ENCODE data around the gene ACAP3.

The ACAP3 gene

DNA sequence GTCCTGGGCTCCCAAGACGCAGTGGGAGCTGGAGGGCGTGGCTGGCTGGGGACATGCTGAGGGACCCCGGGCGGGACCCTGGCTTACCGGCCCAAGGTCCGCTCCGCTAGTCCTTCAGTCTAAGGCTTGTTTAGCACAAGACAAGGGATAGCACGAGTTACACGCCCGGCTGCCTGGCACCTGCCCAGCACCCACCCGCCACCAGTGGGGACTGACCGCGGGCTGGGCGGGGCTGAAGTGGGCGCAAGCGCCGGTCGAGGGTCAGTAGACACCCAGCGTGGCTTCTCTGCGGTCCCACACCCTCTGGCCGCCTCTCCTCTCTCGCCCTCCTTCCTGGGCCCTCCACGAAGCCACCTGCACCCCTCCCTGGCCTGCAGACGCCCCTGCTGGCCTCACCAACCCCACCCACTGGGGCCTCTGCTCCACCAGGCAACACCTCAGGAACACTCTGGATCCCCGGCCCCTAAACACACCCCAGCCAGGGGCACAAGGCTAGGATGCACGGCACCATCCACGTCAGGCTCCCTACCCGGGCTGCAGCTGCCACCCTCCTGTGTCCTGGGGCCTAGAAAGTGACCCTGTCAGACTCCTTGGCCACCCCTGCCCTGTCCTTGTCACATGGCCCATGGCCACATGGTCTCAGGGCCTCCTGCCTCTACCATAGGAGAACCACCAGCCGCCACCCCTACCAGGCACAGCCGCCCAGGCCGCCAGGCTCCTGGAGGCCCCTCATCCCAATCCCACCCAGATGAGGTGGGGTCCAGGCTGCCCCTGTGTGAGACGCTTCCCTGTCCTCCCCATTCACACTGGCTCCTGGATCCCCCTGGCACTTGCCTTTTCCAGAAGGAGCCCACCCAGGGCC, 29.4 kb upstream of the ACAP3 start:
- H3K27me3 Mint-ChIP-seq = no peaks in the 10 kb centered on the region
- H3K36me3 Mint-ChIP-seq = no peaks in the 10 kb centered on the region
- H3K4me3 Mint-ChIP-seq = no peak overlapping the region
- peaks cover 2% of the 10 kb centered on the region for H3K4me1 Mint-ChIP-seq (ENCODE audit: low read depth)
- H3K27ac Mint-ChIP-seq = no peak overlapping the region
- no peaks in the 10 kb centered on the region for H3K9me3 Mint-ChIP-seq (ENCODE audit: low read depth)

DNA sequence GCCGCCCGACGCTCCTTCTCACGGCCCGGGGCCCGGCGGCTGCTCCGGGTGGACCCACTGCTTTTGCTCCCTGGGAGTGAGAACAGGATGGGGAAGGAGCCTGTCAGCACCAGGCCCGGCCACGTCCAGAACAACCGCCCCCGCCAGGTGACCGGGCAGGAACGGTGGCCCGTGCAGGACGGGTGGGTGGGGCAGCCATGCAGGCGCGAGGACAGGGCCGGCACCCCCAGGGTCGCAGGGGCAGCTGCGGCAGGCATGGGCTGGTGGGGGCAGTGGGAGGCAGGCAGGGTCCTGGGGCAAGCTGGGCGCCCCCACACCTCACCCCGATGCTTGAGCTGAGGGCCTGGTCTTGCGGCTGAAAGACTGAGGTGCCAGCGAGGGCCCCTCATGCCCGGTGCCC, 28.7 kb upstream of the ACAP3 start:
- Mint-ChIP-seq H3K27ac (no peak overlapping the region), H3K36me3 (no peaks in the 10 kb centered on the region), H3K4me1 (ENCODE audit: low read depth) (peaks cover 2% of the 10 kb centered on the region), H3K27me3 (no peaks in the 10 kb centered on the region), H3K9me3 (ENCODE audit: low read depth) (no peaks in the 10 kb centered on the region), H3K4me3 (no peak overlapping the region)

DNA sequence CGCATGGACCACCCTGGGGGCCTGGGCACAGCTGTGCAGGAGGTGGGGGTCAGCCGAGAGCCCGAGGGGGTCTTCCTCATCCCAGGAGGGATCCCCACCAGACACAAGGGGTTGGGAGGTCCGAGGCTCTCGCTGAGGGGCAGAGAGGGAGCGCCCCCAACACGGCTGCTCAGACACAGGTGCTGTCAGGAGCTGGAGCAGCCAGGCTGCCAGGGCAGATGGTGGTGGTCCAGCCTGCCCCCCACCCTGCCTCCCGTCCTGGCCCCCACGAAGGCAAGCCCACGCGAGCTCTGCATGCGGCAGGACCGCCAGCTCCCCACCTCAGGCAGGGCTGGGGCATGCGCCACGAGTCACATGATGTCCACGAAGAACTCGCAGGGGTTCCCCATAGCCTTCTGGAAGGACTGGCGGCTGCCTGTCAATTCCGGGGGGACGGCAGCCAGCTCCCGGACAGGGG, 28.1 kb upstream of the ACAP3 start:
- Mint-ChIP-seq H3K27me3 (no peaks in the 10 kb centered on the region), H3K27ac (no peak overlapping the region), H3K4me1 (ENCODE audit: low read depth) (no peaks in the 10 kb centered on the region), H3K9me3 (ENCODE audit: low read depth) (no peaks in the 10 kb centered on the region), H3K4me3 (no peak overlapping the region), H3K36me3 (no peaks in the 10 kb centered on the region)

DNA sequence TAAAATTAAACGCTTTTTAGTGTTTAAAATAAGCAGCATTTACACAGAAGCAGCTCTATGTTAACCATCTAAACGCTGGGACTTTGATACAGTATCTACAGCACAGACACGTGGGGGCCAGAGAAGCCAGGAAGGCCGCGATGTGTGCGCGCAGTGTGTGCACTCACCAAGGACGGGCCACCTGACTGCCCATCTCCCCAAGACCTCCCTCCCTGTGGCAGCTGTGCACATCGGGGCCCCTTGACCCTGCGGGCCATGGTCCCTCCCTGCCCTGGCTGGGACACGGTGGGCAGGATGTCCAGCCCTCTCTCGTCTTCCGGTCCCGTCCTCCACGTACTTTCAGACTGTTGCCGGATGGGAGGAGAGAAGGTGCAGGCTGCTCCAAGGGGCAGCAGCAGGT, 27.6 kb upstream of the ACAP3 start:
- Mint-ChIP-seq H3K9me3 (ENCODE audit: low read depth) (no peaks in the 10 kb centered on the region), H3K4me3 (no peak overlapping the region), H3K27me3 (no peaks in the 10 kb centered on the region), H3K4me1 (ENCODE audit: low read depth) (no peaks in the 10 kb centered on the region), H3K27ac (no peak overlapping the region), H3K36me3 (no peaks in the 10 kb centered on the region)

DNA sequence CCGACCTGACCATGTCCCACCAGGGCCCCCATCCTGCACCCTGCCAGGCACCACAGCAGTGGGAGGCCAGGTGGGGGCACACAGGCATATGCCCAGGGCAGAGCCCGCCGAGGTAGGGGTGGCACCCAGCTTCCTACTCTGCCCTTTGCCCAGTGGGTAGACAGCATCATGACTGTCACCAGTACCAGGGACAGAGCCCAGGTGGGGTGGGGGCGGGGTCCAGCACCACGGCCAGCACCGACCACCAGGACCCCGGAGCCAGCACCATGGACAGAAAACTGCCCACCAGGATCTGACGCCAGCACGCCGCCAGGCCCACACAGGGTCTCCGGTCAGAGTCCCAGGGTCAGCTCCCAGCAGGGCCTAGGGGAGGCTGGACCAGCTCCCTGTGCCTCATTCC, 27.1 kb upstream of the ACAP3 start:
- Mint-ChIP-seq H3K27me3 (no peaks in the 10 kb centered on the region), H3K4me1 (ENCODE audit: low read depth) (peaks cover under 1% of the 10 kb centered on the region), H3K27ac (no peak overlapping the region), H3K36me3 (no peaks in the 10 kb centered on the region), H3K9me3 (ENCODE audit: low read depth) (no peaks in the 10 kb centered on the region), H3K4me3 (no peak overlapping the region)

DNA sequence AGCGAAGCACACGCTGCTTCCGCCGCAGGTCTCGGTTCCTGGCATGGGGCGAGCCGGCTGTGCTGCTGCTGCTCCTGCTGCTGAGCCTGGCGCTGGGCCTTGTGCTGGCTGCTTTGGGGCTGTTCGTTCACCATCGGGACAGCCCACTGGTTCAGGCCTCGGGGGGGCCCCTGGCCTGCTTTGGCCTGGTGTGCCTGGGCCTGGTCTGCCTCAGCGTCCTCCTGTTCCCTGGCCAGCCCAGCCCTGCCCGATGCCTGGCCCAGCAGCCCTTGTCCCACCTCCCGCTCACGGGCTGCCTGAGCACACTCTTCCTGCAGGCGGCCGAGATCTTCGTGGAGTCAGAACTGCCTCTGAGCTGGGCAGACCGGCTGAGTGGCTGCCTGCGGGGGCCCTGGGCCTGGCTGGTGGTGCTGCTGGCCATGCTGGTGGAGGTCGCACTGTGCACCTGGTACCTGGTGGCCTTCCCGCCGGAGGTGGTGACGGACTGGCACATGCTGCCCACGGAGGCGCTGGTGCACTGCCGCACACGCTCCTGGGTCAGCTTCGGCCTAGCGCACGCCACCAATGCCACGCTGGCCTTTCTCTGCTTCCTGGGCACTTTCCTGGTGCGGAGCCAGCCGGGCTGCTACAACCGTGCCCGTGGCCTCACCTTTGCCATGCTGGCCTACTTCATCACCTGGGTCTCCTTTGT, 26.0 kb upstream of the ACAP3 start:
- no peaks in the 10 kb centered on the region for H3K9me3 Mint-ChIP-seq (ENCODE audit: low read depth)
- no peak overlapping the region for H3K4me3 Mint-ChIP-seq
- peaks cover 3% of the 10 kb centered on the region for H3K4me1 Mint-ChIP-seq (ENCODE audit: low read depth)
- no peak overlapping the region for H3K27ac Mint-ChIP-seq
- no peaks in the 10 kb centered on the region for H3K36me3 Mint-ChIP-seq
- no peaks in the 10 kb centered on the region for H3K27me3 Mint-ChIP-seq

DNA sequence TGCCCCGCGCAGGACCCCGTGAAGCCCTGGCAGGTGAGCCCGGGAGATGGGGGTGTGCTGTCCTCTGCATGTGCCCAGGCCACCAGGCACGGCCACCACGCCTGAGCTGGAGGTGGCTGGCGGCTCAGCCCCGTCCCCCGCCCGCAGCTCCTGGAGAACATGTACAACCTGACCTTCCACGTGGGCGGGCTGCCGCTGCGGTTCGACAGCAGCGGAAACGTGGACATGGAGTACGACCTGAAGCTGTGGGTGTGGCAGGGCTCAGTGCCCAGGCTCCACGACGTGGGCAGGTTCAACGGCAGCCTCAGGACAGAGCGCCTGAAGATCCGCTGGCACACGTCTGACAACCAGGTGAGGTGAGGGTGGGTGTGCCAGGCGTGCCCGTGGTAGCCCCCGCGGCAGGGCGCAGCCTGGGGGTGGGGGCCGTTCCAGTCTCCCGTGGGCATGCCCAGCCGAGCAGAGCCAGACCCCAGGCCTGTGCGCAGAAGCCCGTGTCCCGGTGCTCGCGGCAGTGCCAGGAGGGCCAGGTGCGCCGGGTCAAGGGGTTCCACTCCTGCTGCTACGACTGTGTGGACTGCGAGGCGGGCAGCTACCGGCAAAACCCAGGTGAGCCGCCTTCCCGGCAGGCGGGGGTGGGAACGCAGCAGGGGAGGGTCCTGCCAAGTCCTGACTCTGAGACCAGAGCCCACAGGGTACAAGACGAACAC, 25.2 kb upstream of the ACAP3 start:
- Mint-ChIP-seq H3K9me3 (ENCODE audit: low read depth) (no peaks in the 10 kb centered on the region), H3K27me3 (no peaks in the 10 kb centered on the region), H3K27ac (no peak overlapping the region), H3K4me1 (ENCODE audit: low read depth) (peaks cover 3% of the 10 kb centered on the region), H3K36me3 (no peaks in the 10 kb centered on the region), H3K4me3 (no peak overlapping the region)

DNA sequence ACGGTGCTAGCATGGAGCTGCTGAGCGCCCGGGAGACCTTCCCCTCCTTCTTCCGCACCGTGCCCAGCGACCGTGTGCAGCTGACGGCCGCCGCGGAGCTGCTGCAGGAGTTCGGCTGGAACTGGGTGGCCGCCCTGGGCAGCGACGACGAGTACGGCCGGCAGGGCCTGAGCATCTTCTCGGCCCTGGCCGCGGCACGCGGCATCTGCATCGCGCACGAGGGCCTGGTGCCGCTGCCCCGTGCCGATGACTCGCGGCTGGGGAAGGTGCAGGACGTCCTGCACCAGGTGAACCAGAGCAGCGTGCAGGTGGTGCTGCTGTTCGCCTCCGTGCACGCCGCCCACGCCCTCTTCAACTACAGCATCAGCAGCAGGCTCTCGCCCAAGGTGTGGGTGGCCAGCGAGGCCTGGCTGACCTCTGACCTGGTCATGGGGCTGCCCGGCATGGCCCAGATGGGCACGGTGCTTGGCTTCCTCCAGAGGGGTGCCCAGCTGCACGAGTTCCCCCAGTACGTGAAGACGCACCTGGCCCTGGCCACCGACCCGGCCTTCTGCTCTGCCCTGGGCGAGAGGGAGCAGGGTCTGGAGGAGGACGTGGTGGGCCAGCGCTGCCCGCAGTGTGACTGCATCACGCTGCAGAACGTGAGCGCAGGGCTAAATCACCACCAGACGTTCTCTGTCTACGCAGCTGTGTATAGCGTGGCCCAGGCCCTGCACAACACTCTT, 24.5 kb upstream of the ACAP3 start:
- H3K9me3 Mint-ChIP-seq (ENCODE audit: low read depth) = no peaks in the 10 kb centered on the region
- H3K36me3 Mint-ChIP-seq = no peaks in the 10 kb centered on the region

DNA sequence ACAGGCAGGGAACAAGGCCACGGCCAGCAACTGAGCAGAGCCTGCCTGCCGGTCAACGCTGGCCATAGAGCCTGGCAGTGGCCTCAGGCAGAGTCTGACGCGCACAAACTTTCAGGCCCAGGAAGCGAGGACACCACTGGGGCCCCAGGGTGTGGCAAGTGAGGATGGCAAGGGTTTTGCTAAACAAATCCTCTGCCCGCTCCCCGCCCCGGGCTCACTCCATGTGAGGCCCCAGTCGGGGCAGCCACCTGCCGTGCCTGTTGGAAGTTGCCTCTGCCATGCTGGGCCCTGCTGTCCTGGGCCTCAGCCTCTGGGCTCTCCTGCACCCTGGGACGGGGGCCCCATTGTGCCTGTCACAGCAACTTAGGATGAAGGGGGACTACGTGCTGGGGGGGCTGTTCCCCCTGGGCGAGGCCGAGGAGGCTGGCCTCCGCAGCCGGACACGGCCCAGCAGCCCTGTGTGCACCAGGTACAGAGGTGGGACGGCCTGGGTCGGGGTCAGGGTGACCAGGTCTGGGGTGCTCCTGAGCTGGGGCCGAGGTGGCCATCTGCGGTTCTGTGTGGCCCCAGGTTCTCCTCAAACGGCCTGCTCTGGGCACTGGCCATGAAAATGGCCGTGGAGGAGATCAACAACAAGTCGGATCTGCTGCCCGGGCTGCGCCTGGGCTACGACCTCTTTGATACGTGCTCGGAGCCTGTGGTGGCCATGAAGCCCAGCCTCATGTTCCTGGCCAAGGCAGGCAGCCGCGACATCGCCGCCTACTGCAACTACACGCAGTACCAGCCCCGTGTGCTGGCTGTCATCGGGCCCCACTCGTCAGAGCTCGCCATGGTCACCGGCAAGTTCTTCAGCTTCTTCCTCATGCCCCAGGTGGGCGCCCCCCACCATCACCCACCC, 23.6 kb upstream of the ACAP3 start, which contains the start of gene TAS1R3:
TSS of gene TAS1R3 (plus strand) at position 213 of the 898 bp plus-strand sequence. CDS start at position 279, 66 bp downstream.
- no peaks in the 10 kb centered on the region for H3K9me3 Mint-ChIP-seq (ENCODE audit: low read depth)
- H3K4me3 Mint-ChIP-seq = no peak within 1 kb of the TSS
- H3K27ac Mint-ChIP-seq = no peak within 1 kb of the TSS
- H3K27me3 Mint-ChIP-seq = no peaks in the 10 kb centered on the region
- H3K4me1 Mint-ChIP-seq (ENCODE audit: low read depth) = peaks cover 3% of the 10 kb centered on the region
- H3K36me3 Mint-ChIP-seq = no peaks in the 10 kb centered on the region

More for the DNA sequence above, 24.5 kb upstream of the ACAP3 start:
- peaks cover 3% of the 10 kb centered on the region for H3K4me1 Mint-ChIP-seq (ENCODE audit: low read depth)
- H3K27me3 Mint-ChIP-seq = no peaks in the 10 kb centered on the region
- no peak overlapping the region for H3K27ac Mint-ChIP-seq
- no peak overlapping the region for H3K4me3 Mint-ChIP-seq

DNA sequence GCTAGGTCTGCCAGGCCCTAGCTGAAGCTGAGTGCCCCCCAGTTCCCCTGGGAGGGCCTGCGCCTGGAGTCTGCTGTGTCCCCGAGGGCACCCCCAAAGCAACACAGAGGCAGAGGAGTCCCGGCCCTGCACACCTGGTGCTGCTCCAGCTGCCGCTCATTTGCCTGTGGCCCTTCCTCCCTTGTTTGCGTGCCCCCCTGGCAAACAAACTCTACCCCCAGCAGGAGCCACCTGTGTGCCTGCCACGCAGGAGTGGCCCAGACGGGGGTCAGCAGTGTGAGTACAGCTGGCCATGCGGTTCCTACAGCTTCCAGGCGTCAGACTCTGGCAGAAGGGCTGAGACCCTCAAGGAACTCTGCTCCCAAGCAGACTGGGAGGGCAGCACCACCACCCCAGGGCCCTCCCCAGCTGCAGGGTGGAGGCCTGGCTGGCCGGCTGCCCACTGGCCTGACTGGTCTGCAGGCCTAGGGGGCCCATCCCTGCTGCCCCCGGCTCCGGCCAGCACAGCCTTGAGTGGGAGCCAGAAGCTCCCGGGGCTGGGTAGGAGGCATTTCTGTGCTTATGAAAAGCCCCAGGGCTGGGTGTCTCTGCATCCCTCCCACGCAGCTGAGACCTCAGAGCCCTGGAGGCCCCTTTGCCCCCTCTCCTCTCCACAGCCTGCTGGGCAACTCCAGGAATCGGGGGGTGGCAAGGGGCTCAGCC, 22.8 kb upstream of the ACAP3 start:
- peaks cover 8% of the 10 kb centered on the region for H3K4me1 Mint-ChIP-seq (ENCODE audit: low read depth)
- no peak overlapping the region for H3K27ac Mint-ChIP-seq

DNA sequence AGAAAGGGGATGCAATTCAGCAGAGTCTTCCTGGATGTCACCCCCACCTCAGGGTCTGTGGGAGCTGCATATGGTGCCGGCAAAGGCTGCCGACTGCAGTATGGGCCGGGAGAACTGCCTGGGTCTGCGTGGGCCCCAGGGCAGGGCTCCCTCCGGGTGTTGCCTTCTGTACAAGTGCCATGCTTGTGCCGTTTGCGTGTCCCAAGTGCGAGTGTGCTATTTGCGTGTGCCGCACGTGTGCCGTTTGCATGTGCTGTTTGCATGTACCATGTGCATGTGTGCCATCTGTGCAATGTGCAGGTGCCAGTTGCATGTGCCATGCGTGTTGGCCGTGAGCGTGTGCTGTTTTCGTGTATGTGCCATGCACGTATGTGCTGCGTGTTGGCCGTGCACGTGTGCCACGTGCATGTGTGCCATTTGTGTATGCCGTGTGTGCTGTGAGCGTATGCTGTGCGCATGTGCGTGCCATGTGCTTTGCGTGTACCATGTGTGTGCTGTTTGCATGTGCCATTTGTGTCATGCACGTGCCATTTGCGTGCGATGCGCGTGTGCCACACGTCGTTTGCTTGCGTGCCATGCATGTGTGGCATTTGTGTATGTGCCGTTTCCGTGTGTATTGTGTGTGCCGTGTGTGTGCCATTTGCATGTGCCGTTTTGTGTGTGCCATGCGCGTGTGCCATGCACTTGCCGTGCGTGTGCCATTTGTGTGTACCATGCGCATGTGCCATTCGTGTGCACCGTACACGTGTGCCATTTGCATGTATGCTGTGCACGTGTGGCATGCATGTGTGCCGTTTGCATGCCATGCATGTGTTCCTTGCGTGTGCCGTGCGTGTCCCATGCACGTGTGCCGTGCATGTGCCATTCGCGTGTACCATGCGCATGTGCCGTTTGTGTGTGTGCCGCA, 21.8 kb upstream of the ACAP3 start:
- no peaks in the 10 kb centered on the region for H3K9me3 Mint-ChIP-seq (ENCODE audit: low read depth)
- H3K27ac Mint-ChIP-seq = no peak overlapping the region
- H3K36me3 Mint-ChIP-seq = no peaks in the 10 kb centered on the region
- H3K4me1 Mint-ChIP-seq (ENCODE audit: low read depth) = peaks cover 8% of the 10 kb centered on the region
- no peaks in the 10 kb centered on the region for H3K27me3 Mint-ChIP-seq
- H3K4me3 Mint-ChIP-seq = peak overlapping the region; percentile 53

More for the DNA sequence above, 22.8 kb upstream of the ACAP3 start:
- Mint-ChIP-seq H3K4me3 (no peak overlapping the region), H3K9me3 (ENCODE audit: low read depth) (no peaks in the 10 kb centered on the region), H3K36me3 (no peaks in the 10 kb centered on the region), H3K27me3 (no peaks in the 10 kb centered on the region)

DNA sequence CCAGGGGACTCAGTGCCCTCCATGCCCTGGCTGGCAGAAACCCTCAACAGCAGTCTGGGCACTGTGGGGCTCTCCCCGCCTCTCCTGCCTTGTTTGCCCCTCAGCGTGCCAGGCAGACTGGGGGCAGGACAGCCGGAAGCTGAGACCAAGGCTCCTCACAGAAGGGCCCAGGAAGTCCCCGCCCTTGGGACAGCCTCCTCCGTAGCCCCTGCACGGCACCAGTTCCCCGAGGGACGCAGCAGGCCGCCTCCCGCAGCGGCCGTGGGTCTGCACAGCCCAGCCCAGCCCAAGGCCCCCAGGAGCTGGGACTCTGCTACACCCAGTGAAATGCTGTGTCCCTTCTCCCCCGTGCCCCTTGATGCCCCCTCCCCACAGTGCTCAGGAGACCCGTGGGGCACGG, 20.5 kb upstream of the ACAP3 start:
- Mint-ChIP-seq H3K4me1 (ENCODE audit: low read depth) (peaks cover 12% of the 10 kb centered on the region), H3K36me3 (no peaks in the 10 kb centered on the region), H3K4me3 (no peak overlapping the region), H3K27me3 (no peaks in the 10 kb centered on the region), H3K9me3 (ENCODE audit: low read depth) (no peaks in the 10 kb centered on the region), H3K27ac (no peak overlapping the region)

Measured in activated naive CD8-positive, alpha-beta T cell (primary cell).